Measurements from ENCODE around the gene CEP70. TPM values are rescaled to one million over a fixed set of nuclear protein-coding genes. Genes with fewer than 3 reads are reported as not detected.
"Not testable (repeated sequence)": the region's sequence is repeated elsewhere in the genome, so short reads cannot be mapped to it uniquely, and the experiment has no call there.

Gene CEP70
- total RNA-seq, 1 donor: 40.7 TPM

DNA sequence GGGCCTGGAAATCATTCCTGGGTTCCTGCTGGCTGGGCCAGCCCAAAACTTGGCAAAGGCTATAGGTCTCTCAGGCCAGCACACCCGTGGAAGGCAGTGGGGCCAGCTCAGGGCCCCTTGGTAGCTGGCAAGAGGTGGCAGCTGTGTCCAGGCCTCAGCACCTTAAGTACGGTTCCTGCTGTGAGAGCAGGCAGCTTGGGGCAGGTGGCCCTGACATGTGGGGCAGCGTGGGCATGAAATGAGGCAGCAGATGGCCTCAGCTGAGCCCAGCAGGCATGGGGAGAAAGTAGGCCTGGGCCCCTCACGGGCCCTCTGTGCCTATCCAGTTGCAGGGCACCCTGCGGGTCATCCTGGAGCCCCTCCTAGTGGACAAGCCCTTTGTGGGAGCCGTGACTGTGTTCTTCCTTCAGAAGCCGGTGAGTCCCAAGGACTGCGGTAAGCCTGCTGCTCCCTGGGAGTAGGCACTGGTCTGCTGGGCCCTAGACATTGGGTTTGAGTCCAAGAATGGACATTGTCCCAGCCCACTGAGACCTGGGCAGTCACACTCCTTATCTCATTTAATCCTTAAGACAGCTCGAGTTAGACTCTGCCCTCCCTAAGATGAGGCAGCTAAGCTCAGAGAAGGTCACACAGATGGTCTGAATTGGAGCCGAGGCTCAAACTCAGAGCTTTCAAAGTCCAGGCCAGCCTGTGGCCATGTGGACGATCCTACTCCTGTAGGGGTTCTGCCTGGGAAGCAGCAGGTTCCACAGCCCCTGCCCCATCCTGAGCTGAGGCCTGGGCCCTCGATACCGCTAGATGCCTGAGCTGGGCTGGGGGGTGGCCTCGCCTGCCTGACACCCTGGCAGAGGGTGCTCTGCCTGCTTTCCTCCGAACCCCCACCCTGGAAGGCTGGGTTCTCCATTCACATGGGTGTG is 134.2 kb downstream of the CEP70 start:
- no peaks in the 10 kb centered on the region for H3K4me1 ChIP-seq (ENCODE audit: insufficient read depth, low read length)
- no peaks in the 10 kb centered on the region for H3K9me3 ChIP-seq (ENCODE audit: low read depth, low read length)
- H3K27me3 ChIP-seq (ENCODE audit: insufficient read depth, low read length): no peaks in the 10 kb centered on the region
- no peak overlapping the region for H3K4me3 ChIP-seq (ENCODE audit: low read length)

DNA sequence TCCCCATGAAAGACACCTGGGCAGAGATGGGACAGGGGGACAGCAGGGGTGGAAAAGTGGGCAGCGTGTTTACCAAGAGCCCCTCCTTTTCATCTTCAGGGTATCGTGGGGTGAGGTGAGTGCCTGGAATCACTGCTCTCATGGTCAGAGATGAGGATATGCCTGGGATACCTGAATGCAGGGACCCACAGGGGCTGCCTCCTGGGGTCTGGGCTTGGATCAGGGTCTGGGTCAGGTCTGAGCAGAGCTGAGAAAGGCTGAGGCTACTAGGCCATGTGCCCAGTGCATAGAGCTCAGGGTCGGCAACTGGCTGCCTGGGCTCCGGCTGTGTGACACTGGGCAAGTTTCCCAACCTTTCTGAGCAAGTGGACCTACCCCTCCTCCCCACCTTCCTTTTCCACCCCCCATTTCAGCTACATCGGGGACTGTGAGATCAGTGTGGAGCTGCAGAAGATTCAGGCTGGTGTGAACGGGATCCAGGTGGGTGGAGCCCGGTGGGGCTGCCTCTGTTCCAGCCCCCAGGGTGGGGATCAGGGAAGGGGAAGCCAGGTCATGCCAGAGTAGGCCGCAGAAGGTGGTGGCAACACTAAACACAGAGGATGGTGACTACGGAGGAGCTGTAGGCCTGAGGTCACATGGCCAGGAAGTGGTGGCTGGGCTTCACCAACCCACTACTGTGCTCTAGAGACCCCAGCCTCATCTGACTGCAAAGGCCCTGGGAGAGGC is 135.1 kb downstream of the CEP70 start:
- H3K4me1 ChIP-seq (ENCODE audit: insufficient read depth, low read length): no peaks in the 10 kb centered on the region
- H3K4me3 ChIP-seq (ENCODE audit: low read length): no peak overlapping the region
- H3K9me3 ChIP-seq (ENCODE audit: low read depth, low read length): no peaks in the 10 kb centered on the region
- no peaks in the 10 kb centered on the region for H3K27me3 ChIP-seq (ENCODE audit: insufficient read depth, low read length)

DNA sequence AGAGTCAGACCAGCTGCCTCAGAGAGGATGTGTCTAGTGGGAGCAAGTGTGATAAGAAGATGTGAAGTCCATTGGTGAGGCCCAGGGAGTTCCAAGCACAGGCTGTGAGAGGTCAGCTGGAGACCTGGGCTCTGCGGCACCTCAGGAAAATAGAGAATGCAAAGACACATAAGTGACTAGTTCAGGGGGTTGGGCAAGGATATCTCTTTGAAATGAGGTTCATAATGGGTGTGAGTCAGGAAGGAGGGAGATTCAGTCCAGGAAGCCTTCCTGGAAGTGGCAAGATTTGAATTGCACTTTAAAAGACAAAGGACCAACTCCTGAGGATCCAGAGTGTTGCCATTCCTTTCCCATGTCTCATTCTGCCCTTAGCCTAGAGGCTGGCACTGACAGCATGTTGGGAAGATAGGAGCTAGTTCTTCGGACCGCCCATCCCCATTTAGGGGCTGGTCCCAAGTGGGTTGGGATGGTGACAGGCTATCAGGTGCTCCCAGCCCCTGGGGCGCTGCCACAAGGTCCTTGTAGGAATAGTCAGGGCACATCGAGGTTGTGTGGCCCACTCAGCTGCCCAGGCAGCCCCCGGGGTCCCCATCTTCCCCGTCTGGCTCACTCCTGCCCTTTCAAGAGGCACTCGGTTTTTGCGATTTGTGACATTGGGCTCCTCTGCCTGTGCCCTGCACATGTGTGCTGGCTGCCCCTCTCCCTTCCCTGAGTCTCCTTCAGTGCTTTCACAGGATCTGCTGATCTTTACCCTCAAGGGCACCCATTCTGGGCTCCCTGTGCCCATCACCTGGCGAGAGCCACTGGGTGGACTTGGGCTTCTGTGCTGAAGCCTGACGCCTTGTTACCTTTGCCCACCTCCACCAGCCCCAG is 136.0 kb downstream of the CEP70 start:
- Histone ChIP-seq H3K4me1 (ENCODE audit: insufficient read depth, low read length) (no peaks in the 10 kb centered on the region), H3K9me3 (ENCODE audit: low read depth, low read length) (no peaks in the 10 kb centered on the region), H3K27me3 (ENCODE audit: insufficient read depth, low read length) (no peaks in the 10 kb centered on the region), H3K4me3 (ENCODE audit: low read length) (no peak overlapping the region)

DNA sequence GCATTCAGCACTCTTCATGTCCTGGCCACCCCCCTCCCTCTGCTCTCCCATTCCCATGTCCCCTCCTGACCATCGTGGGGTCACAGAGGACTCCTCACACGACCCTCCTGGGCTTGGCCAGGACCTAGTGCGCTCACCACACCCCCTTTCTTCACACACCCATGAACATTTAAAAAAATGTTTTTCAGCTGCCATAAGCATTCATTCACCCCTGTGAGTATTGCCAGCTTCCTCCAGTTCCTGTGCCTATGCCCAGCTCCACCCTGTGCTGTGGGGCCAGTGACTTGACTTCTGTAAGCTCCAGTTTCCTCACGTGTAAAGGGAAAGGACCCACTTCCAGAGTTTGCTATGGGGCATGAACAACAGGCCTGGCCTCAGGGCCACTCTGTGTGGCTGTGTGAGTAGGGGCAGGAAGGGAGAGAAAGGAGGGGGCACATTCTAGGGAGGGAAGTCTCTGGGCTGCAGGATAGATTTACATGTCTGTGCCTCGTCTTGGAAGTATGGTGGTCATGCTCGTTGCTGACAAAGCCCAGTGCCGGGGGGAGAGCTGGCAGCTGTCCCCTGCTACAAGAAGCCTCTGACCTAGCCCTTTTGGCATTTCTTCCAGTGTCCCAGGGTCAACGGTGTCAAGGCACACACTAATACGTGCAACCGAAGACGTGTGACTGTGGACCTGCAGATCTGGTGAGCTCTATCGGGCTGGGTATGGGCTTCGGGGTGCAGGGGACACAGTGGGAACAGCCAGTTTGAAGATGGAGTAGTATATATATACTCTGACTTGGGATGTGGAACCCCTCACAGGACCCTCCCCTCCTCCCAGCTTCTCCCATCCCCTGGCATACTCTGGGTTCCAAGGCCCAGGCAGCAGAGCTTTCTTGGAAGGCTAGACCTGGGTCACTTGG is 136.8 kb downstream of the CEP70 start:
- Histone ChIP-seq H3K27me3 (ENCODE audit: insufficient read depth, low read length) (no peaks in the 10 kb centered on the region), H3K4me1 (ENCODE audit: insufficient read depth, low read length) (no peaks in the 10 kb centered on the region), H3K9me3 (ENCODE audit: low read depth, low read length) (no peaks in the 10 kb centered on the region), H3K4me3 (ENCODE audit: low read length) (no peak overlapping the region)

DNA sequence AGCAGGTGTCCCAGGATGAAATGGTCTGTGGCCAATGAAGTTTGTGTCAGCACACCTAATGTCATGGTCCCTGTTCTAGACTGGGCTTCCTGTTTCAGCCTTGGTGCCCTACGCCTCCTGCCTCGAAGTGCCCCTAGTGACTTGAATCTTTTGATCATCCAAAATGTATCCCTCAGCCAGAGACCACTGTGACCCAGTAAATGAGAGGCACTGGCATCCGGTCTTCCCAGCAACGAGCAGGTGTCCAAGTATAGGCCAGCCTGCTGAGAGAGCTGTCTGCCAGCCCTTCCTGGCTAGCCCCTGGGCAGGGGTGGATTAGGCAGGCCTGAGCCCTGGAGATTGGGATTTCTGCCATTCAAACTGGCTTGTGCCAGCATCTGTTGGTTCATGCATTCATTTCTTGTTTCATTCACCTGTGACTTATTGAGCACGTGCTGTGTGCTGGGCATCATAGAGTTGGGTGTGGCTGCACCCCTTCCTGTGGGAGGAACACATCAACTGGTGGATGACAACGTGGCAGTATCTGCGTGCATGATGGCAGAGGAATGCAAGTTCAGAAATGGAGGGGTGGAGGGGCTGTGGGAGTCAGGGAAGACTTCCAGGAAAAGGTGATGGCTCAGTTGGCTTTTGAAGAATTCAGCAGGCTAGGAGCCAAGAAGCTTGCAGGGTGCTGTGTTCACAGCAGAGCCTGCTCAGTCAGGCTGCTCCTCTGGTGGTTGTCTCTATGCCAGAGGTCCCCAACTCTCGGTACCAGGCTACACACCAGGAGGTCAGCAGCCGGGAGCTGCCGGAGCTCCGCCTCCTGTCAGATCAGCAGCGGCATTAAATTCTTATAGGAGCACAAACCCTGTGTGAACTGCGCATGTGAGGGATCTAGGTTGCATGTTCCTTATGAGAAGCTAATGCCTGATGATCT is 138.0 kb downstream of the CEP70 start:
- Histone ChIP-seq H3K27me3 (ENCODE audit: insufficient read depth, low read length) (no peaks in the 10 kb centered on the region), H3K4me1 (ENCODE audit: insufficient read depth, low read length) (no peaks in the 10 kb centered on the region), H3K4me3 (ENCODE audit: low read length) (no peak overlapping the region)

DNA sequence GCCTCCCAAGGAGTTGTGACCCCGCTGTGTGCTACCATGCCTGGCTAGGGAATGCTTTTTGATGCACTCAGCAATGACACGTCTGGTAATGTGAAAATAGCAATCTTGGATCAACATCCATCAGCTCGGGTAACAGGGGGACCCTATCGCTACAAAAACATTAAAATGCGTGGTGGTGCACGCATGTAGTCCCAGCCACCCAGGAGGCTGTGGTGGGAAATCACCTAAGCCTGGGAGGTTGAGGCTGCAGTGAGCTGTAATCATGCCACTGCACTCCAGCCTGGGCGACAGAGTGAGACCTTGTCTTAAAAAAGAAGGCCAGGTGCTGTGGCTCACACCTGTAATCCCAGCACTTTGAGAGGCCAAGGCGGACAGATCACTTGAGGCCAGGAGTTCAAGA is 140.1 kb downstream of the CEP70 start:
- H3K4me3 ChIP-seq (ENCODE audit: low read length); H3K27me3 ChIP-seq (ENCODE audit: insufficient read depth, low read length); H3K9me3 ChIP-seq (ENCODE audit: low read depth, low read length); H3K4me1 ChIP-seq (ENCODE audit: insufficient read depth, low read length): not testable (repeated sequence)

More for the DNA sequence above, 138.0 kb downstream of the CEP70 start:
- H3K9me3 ChIP-seq (ENCODE audit: low read depth, low read length): no peaks in the 10 kb centered on the region

- no peak overlapping the region for H3K4me3 ChIP-seq (ENCODE audit: low read length)
- no peaks in the 10 kb centered on the region for H3K27me3 ChIP-seq (ENCODE audit: insufficient read depth, low read length)
- no peaks in the 10 kb centered on the region for H3K9me3 ChIP-seq (ENCODE audit: low read depth, low read length)
- H3K4me1 ChIP-seq (ENCODE audit: insufficient read depth, low read length): no peaks in the 10 kb centered on the region
Measured at GRCh38 chr3:138452436-138452835, 141.6 kb downstream of the CEP70 start.

GRCh38 chr3:138451595-138452162 is 142.4 kb downstream of the CEP70 start:
- H3K4me1 ChIP-seq (ENCODE audit: insufficient read depth, low read length): no peaks in the 10 kb centered on the region
- no peak overlapping the region for H3K4me3 ChIP-seq (ENCODE audit: low read length)
- no peaks in the 10 kb centered on the region for H3K9me3 ChIP-seq (ENCODE audit: low read depth, low read length)
- H3K27me3 ChIP-seq (ENCODE audit: insufficient read depth, low read length): no peaks in the 10 kb centered on the region

DNA sequence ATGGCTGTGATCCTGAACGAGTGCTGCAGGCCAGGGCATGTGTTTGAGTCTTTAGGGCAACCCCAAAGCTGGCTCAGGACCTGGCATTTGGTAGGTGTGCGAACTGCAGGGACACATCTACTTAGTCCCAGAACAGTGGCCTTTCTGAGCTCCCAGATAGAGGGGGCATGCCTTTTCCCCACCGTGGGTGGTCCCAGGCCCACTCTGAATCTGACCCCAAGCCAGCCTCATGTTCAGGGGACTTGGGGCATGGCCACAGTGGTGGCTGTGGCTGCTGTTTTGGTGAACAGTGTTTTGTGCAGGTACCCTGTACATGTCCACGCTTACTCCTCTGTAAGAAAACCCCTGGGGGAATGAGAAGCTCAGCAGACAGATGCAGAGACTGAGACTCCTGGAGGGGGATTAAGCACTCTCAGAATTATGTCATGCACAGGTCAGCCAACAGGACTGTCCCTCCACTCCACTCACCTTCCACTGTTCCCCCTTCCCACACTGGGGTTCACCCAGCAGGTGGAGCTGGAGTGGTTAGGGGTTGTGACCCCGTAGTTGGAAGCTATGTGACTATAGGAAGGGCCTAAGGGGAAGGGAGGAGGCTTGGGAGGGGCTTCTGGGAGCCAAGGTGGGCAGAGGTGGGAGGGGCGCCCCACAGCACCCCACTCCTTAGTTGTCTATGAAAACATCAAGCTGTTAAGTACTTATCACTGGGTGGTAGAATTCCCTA is 143.2 kb downstream of the CEP70 start:
- Histone ChIP-seq H3K4me3 (ENCODE audit: low read length) (no peak overlapping the region), H3K27me3 (ENCODE audit: insufficient read depth, low read length) (no peaks in the 10 kb centered on the region), H3K4me1 (ENCODE audit: insufficient read depth, low read length) (no peaks in the 10 kb centered on the region), H3K9me3 (ENCODE audit: low read depth, low read length) (no peaks in the 10 kb centered on the region)

DNA sequence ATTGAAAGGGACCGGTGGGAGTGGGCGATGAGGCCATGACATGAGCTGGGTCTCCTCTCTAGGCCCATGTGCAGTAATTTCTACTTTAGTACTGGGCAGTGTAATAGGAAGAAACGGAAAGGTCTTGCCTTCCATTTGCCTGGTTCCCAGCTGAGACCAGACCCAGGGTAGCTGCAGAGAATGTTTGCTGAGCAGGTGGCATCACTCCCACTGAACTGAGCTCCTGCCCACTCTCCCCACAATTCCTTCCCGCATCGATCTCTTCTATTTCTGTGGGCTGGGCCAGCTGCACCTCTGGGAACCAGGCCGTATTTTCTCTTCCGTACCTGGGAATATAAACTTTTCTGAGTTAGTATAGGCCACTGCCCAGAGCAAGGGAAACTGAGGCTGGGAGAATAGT is 143.9 kb downstream of the CEP70 start:
- Histone ChIP-seq H3K4me1 (ENCODE audit: insufficient read depth, low read length) (no peaks in the 10 kb centered on the region), H3K27me3 (ENCODE audit: insufficient read depth, low read length) (no peaks in the 10 kb centered on the region), H3K4me3 (ENCODE audit: low read length) (no peak overlapping the region), H3K9me3 (ENCODE audit: low read depth, low read length) (no peaks in the 10 kb centered on the region)

GRCh38 chr3:138449490-138449889 is 144.6 kb downstream of the CEP70 start:
- Histone ChIP-seq H3K27me3 (ENCODE audit: insufficient read depth, low read length) (no peaks in the 10 kb centered on the region), H3K4me3 (ENCODE audit: low read length) (no peak overlapping the region), H3K9me3 (ENCODE audit: low read depth, low read length) (no peaks in the 10 kb centered on the region), H3K4me1 (ENCODE audit: insufficient read depth, low read length) (no peaks in the 10 kb centered on the region)

- Histone ChIP-seq H3K9me3 (ENCODE audit: low read depth, low read length) (no peaks in the 10 kb centered on the region), H3K27me3 (ENCODE audit: insufficient read depth, low read length) (no peaks in the 10 kb centered on the region), H3K4me3 (ENCODE audit: low read length) (no peak overlapping the region), H3K4me1 (ENCODE audit: insufficient read depth, low read length) (no peaks in the 10 kb centered on the region)
Measured at GRCh38 chr3:138448631-138449030, 145.4 kb downstream of the CEP70 start.

- Histone ChIP-seq H3K4me3 (ENCODE audit: low read length) (no peak overlapping the region), H3K27me3 (ENCODE audit: insufficient read depth, low read length) (no peaks in the 10 kb centered on the region), H3K4me1 (ENCODE audit: insufficient read depth, low read length) (no peaks in the 10 kb centered on the region), H3K9me3 (ENCODE audit: low read depth, low read length) (no peaks in the 10 kb centered on the region)
Measured at GRCh38 chr3:138445654-138446053, 148.4 kb downstream of the CEP70 start.
